Testis (tissue), 3 donors: Measurements from ENCODE around the gene CBX7. TPM values are rescaled to one million over a fixed set of nuclear protein-coding genes. Genes with fewer than 3 reads are reported as not detected.
"Not testable (repeated sequence)": the region's sequence is repeated elsewhere in the genome, so short reads cannot be mapped to it uniquely, and the experiment has no call there.

ENCODE experiments used
- DNase-seq: peaks from one replicate; pipeline ENCODE4 v3.0.0-alpha.2; 2019
- H3K27ac ChIP-seq, 2 donors: fragments of 200-600 bp; sonication (generic); one replicate each; pipeline ENCODE4 v1.5.1; 2019
- H3K27me3 ChIP-seq: fragments of 200-600 bp; sonication (generic); one replicate; pipeline ENCODE4 v1.5.1; 2019
- H3K36me3 ChIP-seq: fragments of 200-600 bp; sonication (generic); one replicate; pipeline ENCODE4 v1.5.1; 2017; ENCODE audit warnings: low read depth; ENCODE audit errors: missing control alignments
- H3K4me1 ChIP-seq: fragments of 200-600 bp; sonication (generic); one replicate; pipeline ENCODE4 v1.5.1; 2019
- H3K4me3 ChIP-seq, 2 donors: fragments of 200-600 bp; sonication (generic); one replicate each; pipeline ENCODE4 v1.5.1; 2017 to 2019
- H3K9me3 ChIP-seq: fragments of 200-600 bp; sonication (generic); one replicate; pipeline ENCODE4 v1.5.1; 2017
- POLR2A ChIP-seq: fragments of 450-650 bp; IDR thresholded peaks from one replicate; pipeline ENCODE4 v1.6.1; 2017; ENCODE audit warnings: antibody characterized with exemption, mild to moderate bottlenecking, moderate library complexity
- WGBS, 2 donors: methylation state at CpG; one replicate each; pipeline ENCODE4 v1.1.5; 2018; 5-methylcytosine and 5-hydroxymethylcytosine counted together
- intact Hi-C: fragments of 100-400 bp; cut with DNase I; formaldehyde crosslinking; loops from one replicate; pipeline ENCODE4 v1.15.1; 2023; ENCODE audit warnings: low total_unique reads
- polyA plus RNA-seq: library from polyadenylated mRNA; stranded (reverse); fragments of 350-450 nt; fragmentation: Illumina TruSeq; extraction: RNeasy Lipid Tissue Mini Kit (QIAGEN cat#74804); gene quantifications from one replicate; pipeline ENCODE4 v1.2.3, GENCODE V29; 2014; ENCODE audit warnings: low read depth, low replicate concordance; ENCODE audit not compliant: insufficient read depth
- total RNA-seq, 2 donors: library from RNA; depleted of rRNA; stranded (reverse); fragments of >200 nt; gene quantifications; one replicate each; pipeline ENCODE4 v1.2.3, GENCODE V29; 2016
- TF ChIP-seq, protein P1 (sequence below), 3 experiments: fragments of 450-650 bp in 2 of 3; fragments of 200-600 bp in 1 of 3; sonication (generic) in 1 of 3; IDR thresholded peaks; one replicate each; pipeline ENCODE4 v1.5.1; 2016 to 2019; ENCODE audit warnings: antibody characterized with exemption in 3 of 3, mild to moderate bottlenecking in 2 of 3, moderate library complexity in 1 of 3

The CBX7 gene
- total and polyA plus RNA-seq, 3 donors from 2014 or later = 25.7 to 62.8 (median 51.3) TPM

DNA sequence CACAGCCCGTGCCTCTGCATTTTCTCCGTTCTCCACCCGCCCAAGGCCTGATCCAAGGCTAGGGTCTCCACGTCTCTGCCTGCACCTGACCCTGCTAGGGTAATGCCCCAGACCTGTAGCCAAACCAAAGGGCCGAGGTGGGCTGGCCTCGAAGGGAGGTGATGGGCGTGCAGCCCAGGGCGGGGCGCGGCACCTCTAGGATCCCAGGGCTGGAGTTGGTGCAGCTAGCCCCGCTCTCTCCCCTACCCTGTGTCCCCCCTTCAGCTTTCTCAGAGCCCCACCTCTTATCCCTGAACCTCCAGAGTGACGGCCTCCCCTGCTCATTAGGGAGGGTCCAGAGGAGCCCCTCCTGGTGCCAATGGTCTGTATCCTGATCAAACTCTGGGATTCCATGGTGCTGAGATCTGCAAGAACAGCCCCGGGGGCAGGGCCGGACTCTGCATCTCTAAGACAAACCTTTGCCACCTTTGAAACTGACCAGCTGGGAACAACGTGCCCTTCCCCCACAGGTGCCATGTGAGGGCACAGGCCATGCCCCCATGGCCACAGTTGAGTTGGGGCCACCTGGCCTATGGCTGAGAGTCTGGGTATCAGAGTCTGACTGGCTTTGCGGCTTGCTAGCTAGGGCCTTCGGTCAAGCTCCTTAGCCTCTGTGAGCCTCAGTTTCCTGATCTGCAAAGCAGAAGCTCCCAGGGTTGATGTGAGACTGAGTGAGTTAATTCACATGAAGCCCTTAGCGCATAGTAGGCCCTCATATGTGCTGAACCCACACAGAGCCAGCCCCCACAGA, 23.1 kb upstream of the CBX7 start:
- Histone ChIP-seq H3K9me3 (no peaks in the 10 kb centered on the region), H3K36me3 (no peaks in the 10 kb centered on the region), H3K4me1 (peaks cover 51% of the 10 kb centered on the region), H3K27me3 (no peaks in the 10 kb centered on the region), H3K27ac (peak overlapping the region; percentile 50 to 71), H3K4me3 (no peak overlapping the region)
- 77% methylated on average over 10 to 15 of the region's 18 CpGs for WGBS, 2 donors
- no peak for DNase-seq
- TF ChIP-seq, protein P1, sequence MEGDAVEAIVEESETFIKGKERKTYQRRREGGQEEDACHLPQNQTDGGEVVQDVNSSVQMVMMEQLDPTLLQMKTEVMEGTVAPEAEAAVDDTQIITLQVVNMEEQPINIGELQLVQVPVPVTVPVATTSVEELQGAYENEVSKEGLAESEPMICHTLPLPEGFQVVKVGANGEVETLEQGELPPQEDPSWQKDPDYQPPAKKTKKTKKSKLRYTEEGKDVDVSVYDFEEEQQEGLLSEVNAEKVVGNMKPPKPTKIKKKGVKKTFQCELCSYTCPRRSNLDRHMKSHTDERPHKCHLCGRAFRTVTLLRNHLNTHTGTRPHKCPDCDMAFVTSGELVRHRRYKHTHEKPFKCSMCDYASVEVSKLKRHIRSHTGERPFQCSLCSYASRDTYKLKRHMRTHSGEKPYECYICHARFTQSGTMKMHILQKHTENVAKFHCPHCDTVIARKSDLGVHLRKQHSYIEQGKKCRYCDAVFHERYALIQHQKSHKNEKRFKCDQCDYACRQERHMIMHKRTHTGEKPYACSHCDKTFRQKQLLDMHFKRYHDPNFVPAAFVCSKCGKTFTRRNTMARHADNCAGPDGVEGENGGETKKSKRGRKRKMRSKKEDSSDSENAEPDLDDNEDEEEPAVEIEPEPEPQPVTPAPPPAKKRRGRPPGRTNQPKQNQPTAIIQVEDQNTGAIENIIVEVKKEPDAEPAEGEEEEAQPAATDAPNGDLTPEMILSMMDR (IDR thresholded peaks at IDR 0.05) = no peak
- no peak for TF ChIP-seq POLR2A
- intact Hi-C loops = loop anchor here (10.0 kb wide), 1 partner anchor 349 kb away; the partner anchor contains the start of gene ATF4

DNA sequence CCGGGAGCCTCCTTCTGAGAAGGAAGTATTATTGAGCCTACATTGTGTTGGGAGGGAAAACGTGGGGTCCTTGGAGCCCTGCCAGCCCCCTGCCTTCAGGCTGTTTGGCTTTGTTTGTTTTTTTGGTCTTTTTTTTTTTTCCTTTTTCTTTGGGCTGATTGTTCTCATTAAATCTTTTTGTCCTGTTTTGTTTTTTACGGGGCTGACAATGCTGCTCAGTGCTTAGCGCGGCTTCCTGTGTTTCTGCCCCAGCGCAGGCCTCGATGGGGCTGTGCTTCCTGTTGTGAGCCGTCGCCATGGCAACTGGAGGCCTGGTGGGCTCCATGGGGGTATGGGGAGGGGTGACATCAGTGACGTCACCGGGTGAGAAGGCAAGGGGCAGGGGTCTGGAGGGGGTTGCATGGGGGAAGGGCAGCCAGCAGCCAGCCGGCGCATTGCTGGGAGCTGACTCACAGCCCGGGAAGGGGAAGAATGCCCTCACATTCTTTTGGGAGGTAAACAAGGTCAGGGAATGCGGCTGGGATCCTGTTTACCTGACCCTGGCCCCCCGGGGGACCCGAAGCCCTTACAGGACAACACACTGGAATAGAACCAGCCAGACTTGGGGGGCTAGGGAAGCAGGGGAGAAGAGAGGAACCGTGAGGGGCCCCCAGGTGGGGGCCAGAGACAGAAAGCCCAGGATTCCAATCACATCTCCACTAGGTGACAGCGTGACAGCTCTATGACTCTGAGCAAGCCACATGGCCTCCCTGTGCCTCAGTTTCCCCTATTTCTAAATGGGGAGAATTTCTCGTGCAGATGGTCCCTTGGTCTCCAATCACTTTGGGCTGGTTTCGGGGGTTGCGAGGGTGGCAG, 22.2 kb upstream of the CBX7 start:
- Histone ChIP-seq H3K9me3 (no peaks in the 10 kb centered on the region), H3K4me3 (no peak overlapping the region), H3K27ac (peak overlapping the region; percentile 50 to 71), H3K27me3 (no peaks in the 10 kb centered on the region), H3K36me3 (no peaks in the 10 kb centered on the region), H3K4me1 (peaks cover 48% of the 10 kb centered on the region)
- DNase-seq = peak; percentile 75
- WGBS, 2 donors = 31 to 37% methylated on average over 22 of the region's 22 CpGs
- intact Hi-C loops = loop anchor here (5.0 to 10.0 kb wide), 2 partner anchors 138 to 350 kb away; partner anchors contain the start of gene ATF4
- TF ChIP-seq, protein P1 (IDR thresholded peaks at IDR 0.05) = no peak
- TF ChIP-seq POLR2A = no peak

DNA sequence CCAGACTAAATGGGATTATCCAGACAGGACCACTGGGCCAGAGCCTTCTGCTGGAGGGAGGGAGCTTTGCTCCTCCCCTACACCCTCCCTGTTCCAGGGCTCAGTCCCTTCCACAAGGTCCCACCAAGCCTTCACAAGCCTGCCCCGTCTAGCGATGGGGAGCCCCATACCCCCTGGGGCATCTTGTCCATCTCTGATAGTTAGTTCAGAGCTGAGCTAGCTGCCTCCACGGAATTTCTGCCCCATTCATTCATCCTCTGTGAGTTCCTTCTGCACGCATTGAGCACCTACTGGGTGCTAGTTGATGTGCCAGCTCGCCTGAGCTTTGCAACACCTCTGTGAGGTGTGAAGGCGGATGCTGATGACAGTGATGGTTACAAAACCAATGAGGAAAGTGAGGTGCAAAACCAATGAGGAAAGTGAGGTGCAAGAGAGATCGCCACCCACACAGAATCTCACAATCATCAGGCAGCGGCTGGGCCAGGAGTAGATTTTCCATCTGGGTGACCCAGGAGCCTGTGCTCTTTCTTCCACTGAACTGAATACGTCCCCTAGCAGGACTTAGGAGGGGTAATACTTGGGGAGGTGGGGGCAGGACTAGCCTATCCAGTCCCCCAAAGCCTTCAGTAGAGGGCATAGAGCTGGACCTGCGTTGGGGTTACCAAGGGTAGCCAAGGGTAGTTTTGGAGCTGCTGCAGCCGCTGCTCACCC, 21.5 kb upstream of the CBX7 start:
- Histone ChIP-seq H3K27me3 (no peaks in the 10 kb centered on the region), H3K9me3 (no peaks in the 10 kb centered on the region), H3K36me3 (no peaks in the 10 kb centered on the region), H3K27ac (peak overlapping the region in 1 of 2 donors; percentile 71), H3K4me1 (peaks cover 40% of the 10 kb centered on the region), H3K4me3 (no peak overlapping the region)
- intact Hi-C loops = loop anchor here (5.0 to 10.0 kb wide), 2 partner anchors 138 to 351 kb away; partner anchors contain the start of gene ATF4
- TF ChIP-seq POLR2A = no peak
- TF ChIP-seq, protein P1 (IDR thresholded peaks at IDR 0.05) = no peak
- 73 to 76% methylated on average over 11 of the region's 11 CpGs for WGBS, 2 donors
- no peak for DNase-seq

DNA sequence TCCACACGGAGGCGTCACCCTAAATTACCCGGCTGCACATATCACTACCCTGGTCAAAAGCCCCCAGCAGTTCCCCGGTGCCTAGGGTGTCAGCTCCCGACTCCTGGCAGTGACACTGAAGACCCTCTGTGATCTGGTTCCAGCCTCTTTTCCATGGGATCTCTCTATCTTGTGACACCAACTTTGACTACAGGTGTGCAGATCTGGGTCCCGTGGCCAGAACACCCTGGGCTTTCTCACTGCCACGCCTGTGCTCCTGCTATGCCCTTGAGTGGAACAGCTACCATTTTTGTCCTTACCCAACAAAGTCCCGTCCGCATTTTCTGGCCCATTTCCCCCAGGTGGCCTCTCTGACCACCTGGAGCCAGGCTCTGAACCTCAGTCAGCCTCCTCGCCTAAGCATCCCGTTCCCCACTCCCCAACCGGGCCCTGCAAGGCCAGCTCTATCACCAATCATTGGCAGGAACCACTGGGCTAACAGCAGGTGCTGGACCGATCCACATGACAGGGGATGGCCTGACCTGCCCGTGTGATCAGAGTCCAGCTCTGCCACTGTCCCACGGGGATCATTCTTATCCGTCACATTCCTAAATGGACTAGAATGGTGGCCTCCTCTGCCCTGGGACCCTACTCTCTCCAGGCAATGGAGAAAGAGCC, 20.7 kb upstream of the CBX7 start:
- Histone ChIP-seq H3K27me3 (no peaks in the 10 kb centered on the region), H3K4me3 (no peak overlapping the region), H3K4me1 (peaks cover 40% of the 10 kb centered on the region), H3K36me3 (no peaks in the 10 kb centered on the region), H3K27ac (no peak overlapping the region), H3K9me3 (no peaks in the 10 kb centered on the region)
- no peak for DNase-seq
- 89 to 90% methylated on average over 15 to 16 of the region's 16 CpGs for WGBS, 2 donors
- no peak for TF ChIP-seq POLR2A
- TF ChIP-seq, protein P1 (IDR thresholded peaks at IDR 0.05) = no peak
- intact Hi-C loops = loop anchor here (5.0 to 10.0 kb wide), 2 partner anchors 139 to 352 kb away; partner anchors contain the start of gene ATF4

DNA sequence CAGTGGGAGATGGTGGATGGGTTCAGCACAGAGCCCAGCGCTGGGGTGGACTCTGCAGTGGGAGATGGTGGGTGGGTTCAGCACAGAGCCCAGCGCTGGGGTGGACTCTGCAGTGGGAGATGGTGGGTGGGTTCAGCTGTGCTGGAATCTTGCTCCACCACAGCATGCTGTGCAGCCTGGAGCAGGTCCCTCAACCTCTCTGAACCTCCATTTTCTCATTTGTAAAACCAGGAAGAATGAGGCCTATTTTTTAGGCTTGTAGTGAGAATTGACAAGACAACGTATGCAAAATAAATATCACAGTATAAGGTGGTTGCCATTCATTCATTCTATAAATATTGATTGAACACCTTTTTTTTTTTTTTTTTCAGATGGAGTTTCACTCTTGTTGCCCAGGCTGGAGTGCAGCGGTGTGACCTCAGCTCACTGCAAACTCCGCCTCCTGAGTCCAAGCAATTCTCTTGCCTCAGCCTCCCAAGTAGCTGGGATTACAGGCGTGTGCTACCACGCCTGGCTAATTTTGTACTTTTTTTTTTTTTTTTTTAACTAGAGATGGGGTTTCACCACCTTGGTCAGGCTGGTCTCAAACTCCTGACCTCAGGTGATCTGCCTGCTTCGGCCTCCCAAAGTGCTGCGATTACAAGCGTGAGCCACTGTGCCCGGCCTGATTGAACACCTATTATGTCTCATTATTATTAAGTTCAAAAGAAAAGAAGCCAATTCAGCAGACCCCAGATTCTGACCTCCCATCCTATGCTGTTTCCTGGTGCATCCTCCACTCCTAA, 20.0 kb upstream of the CBX7 start:
- 90 to 91% methylated on average over 10 to 11 of the region's 11 CpGs for WGBS, 2 donors
- not testable (repeated sequence) for H3K4me3 ChIP-seq, H3K27me3 ChIP-seq, H3K27ac ChIP-seq, H3K36me3 ChIP-seq, DNase-seq, H3K9me3 ChIP-seq
- intact Hi-C loops = loop anchor here (5.0 to 10.0 kb wide), 2 partner anchors 140 to 352 kb away; partner anchors contain the start of gene ATF4
- peaks cover 40% of the 10 kb centered on the region for H3K4me1 ChIP-seq
